NCI-H1092 (cell line): ENCODE results near the gene FIGNL2.
"Not testable (repeated sequence)": the region's sequence is repeated elsewhere in the genome, so short reads cannot be mapped to it uniquely, and the experiment has no call there.

Source experiments
- DNase-seq: peaks from one replicate; lab custom pipeline; 2025; lab: John Stamatoyannopoulos, UW

Gene FIGNL2, protein sequence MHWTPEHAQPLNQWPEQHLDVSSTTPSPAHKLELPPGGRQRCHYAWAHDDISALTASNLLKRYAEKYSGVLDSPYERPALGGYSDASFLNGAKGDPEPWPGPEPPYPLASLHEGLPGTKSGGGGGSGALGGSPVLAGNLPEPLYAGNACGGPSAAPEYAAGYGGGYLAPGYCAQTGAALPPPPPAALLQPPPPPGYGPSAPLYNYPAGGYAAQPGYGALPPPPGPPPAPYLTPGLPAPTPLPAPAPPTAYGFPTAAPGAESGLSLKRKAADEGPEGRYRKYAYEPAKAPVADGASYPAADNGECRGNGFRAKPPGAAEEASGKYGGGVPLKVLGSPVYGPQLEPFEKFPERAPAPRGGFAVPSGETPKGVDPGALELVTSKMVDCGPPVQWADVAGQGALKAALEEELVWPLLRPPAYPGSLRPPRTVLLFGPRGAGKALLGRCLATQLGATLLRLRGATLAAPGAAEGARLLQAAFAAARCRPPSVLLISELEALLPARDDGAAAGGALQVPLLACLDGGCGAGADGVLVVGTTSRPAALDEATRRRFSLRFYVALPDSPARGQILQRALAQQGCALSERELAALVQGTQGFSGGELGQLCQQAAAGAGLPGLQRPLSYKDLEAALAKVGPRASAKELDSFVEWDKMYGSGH

DNA sequence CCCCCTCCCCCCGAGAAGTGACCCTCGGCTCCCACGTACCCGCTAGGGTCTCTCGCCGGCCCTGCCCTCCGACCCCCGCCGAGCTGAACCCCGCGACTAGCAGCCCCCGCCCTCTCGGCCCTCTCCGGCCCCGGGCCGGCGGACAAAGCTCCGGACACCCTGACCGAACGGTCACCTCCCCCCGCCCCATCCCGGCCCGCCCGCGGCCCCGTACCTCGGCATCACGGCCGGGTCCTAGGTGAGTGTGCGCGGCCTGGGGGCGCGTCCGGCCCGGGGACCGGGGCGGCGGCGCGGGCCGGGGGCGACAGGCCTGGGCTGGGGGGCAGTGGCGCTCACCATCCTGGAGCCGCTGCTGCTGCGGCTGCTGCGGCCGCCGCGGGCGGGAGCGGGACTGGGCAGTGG, at the start of gene FIGNL2:
Gene FIGNL2 (minus strand): TSS at position 393 of the 402 bp plus-strand sequence. CDS start 26,305 bp downstream, outside the sequence.
- DNase-seq, result no peak

DNA sequence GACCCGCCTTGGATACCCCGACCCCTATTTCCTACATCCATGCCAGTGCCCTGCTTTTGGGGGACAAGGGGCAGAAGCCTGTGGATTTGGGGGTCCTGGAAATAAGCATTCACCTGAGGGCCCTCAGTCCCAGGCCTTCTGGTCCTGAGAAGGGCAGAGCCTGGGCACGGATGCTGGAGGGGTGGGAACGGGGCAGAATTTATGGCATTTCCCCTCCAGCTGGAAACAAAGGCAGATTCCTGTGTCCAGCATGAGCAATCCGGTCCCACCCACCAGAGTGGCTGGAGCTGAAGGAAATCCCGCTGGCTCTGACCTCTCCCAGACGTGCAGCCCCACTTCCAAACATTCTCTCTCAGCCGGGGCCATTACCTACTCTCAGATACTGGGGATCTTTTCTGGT, 48.7 kb upstream of the FIGNL2 start:
- no peak for DNase-seq

DNA sequence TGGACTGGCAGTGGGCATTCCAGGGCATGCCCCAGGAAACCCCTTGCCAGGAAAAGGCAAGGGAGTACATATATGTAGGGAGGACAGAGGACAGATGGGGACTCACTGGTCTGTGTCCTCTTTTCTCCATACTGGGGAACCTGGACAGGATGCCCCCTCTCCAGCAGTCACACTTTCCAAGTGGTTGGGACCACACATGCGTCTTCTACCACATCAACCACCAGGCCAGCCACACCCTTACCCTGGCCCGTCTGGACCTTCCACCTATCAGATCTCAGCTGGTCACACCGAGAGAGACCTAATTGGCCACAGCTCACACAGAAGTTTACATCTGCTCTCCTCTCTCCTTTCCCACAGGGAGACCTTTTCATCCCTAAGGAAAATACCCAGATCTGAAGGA, 47.7 kb upstream of the FIGNL2 start:
- no peak for DNase-seq

DNA sequence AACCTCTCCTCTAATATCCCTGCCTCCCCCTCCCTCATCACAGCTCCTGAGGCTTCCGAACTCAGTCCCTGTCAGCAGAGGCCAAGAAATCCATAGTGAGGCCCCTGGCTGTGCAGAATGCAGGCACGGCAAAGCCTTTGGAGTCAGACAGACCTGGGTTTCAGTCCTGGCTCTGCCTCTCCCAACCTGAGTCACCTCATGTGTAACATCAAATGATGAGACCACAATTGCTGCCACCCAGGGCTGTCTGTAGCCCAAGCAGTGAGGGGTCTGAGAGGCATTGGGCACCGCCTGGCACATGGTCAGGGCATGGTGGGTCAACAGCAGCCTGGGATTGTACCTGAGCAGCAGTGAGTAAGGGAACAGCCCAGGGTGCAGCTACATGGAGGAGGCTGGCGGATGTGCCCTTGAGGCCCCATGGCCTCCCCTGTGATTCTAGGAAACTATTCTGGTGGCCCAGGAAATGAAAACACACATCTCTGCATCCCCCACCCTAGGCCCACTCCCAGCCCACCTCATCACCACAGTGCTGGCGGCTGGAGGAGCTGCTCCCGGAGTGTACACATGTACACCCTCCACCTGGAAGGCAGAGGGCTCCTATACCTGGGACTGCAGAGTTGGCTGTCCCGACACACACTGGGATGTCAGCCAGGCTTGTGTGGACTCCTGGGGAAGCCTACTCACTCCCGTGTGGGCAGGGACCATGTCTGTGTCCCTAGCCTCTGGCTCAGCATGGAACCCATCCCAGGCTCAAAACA, 47.0 kb upstream of the FIGNL2 start:
- DNase-seq, result no peak

DNA sequence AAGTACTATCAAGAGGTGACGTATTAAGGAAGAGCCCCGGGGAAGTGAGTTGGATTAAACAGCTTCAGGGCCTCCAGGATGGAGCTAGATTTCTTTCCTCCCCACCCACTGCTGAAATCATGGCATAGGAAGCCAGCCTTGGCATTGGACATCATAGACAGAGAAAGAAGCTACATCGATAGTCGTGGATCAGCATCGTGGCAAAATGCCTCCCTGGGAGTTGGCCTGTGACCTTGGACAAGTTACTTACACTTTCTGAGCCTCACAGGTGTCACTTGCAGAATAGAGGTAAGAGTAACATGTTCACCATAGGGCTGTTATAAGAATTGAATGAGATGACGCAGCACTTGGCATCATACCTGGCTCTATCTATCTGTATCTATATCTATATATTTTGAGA, 45.3 kb upstream of the FIGNL2 start:
- no peak for DNase-seq

DNA sequence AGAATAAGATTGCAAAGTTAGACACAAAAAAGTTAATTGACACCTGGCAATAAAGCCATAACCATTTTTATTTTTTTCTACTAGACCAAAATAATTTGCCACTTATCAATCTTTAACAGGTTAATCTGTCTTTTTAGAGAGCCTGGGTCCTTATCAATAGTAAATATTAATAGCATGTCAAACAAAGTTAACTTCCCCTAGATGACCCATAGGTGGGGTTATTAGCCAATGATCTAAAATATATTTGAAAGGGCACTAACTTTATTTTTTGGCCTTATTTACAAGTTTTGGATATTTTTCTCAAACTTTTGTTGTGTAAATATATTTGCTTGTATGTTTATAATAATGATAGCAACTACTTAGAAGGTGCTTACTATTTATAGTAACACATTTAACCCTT, 43.3 kb upstream of the FIGNL2 start:
- DNase-seq, result no peak

DNA sequence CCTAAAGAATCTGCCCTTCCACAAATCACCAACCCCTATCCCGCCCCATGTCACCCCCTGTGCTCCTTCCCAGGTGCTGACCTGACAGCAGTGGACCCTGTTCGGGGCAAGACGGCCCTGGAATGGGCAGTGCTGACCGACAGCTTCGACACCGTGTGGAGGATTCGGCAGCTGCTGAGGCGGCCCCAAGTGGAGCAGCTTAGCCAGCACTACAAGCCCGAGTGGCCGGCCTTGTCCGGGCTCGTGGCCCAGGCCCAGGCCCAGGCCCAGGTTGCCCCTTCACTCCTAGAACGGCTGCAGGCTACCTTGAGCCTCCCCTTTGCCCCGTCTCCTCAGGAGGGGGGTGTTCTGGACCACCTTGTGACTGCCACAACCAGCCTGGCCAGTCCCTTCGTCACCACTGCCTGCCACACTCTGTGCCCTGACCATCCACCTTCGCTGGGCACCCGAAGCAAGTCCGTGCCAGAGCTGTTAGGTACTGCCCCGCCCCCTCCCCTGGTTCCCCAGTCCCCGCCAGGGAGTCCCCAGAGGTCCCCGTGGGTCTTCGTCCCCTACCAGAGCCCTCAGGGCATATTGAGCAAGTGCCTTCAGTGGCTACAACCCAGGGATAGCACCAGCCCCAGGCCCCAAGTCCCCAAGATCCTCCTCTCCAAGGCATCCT, 42.1 kb upstream of the FIGNL2 start:
- no peak for DNase-seq

DNA sequence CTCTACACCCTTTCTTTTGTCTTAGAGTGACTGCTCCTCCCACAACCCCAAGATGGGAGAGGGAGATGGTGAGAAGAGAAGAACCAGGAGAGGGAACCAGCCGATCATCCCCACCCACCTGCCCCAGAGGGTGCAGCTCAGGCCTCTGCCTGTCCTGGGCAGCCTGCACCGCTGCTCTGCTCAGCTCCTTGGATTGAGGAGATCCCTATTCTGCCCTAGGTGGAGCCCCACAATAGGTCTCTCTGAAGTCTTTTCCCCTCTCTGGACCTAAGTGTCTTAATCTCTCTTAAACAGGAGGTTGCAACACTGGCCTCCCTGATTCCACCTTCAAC, 41.6 kb upstream of the FIGNL2 start:
- DNase-seq, result no peak

DNA sequence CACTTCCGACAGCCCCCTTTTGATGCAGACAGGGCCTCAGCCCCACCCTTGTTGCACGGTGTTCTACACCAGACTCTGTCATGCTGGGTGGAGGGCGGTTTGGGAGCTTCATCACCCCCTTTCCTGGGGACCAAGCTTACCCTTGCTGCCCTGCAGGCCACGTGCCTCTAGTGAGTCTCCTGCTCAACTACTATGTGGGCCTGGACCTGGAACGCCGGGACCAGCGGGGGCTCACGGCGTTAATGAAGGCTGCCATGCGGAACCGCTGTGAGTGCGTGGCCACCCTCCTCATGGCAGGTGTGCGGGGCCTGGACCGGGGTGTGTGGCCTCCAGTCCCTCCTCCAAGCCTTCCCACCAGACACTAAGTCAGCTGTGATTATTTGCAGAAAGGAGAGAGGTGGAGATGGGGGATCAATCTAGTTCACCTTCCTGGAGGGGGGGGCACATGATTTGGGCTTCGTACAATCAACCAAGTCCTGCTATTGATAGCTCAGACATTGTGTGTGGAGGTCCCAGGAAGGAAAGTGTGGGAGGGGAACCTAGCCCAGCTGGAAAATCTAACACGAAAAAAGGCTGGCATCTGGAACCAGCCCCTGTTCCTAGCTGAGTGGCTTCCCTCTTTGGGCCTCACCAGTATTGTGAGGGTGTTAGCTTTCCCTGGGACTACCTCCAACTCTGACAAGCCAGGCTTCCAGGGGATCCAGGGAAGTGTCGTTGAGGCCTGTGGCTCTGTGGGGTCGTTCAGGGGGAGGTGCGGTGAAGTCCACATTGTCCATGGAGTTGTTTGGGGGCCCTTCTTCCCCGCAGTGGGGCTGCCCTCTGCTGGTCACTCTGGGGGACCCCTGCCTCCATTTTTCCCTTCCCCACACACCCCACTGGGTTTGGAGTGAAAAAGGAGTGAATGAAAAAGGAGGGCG, 41.0 kb upstream of the FIGNL2 start:
- no peak for DNase-seq

DNA sequence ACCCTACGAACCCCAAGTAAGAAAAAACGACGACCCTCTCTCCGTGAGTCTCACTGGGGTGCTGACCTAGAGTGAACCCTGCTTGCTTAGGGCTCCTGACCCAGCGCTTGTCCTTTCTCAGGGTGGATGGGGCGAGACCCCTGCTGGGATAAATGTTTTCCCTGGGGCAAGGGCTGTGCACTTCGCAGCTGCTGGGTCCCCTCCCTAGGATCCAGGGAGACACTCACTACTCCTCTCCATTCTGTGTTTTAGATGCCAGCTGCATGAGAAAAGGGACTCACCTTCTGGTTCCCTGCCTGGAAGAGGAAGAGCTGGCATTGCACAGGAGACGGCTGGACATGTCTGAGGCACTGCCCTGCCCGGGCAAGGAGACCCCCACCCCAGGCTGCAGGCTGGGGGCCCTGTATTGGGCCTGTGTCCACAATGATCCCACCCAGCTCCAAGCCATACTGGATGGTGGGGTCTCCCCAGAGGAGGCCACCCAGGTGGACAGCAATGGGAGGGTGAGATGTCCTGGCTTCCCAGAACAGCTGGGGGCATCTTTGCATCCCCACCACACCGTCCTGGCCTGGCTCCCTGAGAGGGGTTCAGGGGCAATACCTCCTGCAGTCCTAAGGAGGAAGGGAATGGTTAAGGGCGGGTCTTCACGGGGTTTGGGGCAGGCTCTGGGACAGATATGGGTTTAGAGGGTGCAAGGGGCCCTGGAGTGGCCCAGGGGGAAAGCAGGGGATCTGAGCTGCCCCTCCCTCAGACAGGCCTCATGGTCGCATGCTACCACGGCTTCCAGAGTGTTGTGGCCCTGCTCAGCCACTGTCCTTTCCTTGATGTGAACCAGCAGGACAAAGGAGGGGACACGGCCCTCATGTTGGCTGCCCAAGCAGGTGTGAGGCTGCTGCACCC, 40.0 kb upstream of the FIGNL2 start:
- no peak for DNase-seq

DNA sequence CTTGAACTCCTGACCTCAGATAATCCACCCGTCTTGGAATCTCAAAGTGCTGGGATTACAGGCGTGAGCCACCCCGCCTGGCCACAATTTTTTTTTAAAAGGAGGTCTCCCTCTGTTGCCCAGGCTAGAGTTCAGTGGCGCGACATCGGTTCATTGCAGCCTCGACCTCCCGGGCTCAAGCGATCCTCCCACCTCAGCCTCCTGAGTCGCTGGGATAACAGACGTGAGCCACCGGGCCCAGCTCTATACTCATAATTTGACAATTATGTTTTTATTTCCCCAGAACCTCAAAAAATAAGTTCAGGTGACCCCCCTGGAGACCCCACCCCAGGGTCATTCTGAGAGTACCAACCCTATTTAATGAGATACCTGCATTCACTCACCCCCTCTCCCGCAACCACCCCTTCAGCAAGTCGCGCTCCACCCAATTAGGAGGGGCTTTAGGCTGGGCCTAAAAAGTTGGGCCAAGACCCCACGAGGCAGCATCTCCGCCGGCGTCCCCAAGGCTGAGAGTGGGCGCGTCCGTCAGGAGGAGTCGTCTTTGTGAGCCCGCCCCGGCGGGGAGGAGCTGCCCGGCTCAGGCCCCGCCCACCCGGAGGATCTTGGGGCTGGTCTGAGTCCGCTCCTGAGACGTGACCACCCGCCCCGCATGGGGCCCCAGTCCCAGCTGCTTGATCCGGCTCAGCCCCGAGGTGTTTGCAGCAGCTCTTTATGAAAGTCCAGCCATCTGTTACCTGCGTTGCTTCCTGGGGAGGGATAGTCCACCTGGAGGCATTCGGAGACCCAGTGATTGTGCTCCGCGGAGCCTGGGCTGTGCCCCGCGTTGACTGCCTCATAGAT, 39.2 kb upstream of the FIGNL2 start, which contains the start of gene ANKRD33:
Gene ANKRD33 (plus strand): TSS at position 628 of the 840 bp plus-strand sequence. CDS start 84 bp downstream, at position 712.
- DNase-seq, result no peak

DNA sequence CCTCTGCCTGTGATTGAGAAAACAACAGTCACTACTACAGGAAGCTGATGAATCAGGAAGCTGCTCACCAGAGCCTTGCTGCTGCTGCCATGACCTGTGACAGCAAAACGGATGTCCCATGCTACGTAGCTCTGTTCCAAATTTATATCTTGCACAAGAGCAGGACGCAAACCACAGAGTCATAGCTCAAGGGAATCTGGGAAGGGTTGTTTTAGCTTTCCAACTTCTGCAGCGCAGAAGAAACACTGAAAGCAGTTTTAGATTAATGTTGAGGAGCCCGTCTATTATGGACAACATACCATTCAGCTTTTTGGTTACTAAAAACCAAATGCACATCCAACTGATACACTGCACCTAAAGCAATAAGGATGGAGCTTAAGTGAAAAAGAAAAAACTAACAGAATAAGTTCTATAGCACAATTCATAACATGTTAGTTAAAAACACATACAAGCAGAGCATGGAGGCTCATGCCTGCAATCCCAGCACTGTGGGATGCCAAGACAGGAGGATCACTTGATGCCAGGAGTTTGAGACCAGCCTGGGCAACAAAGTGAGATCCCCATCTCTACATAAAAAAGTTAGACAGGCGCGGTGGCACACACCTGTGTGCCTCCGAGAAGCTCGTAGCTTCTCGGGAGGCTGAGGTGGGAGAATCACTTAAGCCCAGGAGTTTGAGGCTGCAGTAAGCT, 37.6 kb upstream of the FIGNL2 start:
- no peak for DNase-seq

DNA sequence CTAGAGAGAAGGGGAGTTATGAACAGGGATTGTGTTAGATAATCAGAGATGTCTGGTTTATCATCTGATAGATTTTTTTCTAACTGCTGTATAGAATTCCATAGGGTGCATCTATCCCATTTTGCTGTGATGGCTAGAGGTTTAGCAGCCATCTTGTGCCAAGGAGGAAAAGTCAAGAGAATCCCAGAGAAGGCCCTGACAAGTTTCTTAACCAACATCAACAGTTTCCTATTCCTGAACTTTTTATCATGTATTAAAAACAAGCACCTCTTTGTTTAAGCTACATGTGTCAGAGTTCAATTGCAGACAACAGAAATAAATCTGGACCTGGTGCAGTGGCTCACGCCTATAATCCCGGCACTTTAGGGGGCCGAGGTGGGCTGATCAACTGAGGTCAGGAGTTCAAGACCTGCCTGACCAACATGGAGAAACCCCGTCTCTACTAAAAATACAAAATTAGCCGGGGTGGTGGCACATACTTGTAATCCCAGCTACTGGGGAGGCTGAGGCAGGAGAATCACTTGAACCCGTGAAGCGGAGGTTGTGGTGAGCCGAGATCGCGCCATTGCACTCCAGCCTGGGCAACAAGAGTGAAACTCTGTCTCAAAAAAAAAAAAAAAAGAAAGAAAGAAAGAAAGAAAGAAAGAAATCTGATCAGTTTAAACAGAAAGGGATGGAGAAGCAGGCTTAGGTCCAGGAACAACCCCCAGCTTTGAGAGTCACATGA, 36.9 kb upstream of the FIGNL2 start:
- DNase-seq, result not testable (repeated sequence)

DNA sequence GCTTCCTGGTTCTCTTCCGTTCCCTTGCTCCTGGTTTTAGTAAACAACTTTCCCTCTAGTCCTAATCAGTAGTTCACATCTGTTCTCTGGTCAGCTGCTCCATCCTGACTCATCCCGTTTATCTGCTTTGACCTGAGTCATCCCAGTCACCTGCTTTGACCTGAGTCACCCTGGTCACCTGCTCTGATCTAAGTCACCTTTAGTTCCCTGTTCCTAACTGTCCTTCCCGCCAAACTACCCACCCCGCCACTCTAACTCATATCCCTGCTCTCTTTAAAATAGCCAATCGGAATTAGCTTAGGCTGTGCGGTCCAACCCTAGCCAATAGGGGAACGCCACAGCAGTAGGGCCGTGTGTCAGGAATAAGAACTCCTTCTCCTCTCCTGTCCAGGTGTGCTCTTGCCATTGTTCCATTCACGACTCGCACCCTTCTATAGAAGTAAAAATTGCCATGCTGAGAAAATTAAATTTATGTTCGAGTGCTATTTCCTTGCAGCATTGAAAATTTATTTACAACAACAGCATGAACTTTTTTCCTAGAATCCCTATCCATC, 36.2 kb upstream of the FIGNL2 start:
- no peak for DNase-seq

DNA sequence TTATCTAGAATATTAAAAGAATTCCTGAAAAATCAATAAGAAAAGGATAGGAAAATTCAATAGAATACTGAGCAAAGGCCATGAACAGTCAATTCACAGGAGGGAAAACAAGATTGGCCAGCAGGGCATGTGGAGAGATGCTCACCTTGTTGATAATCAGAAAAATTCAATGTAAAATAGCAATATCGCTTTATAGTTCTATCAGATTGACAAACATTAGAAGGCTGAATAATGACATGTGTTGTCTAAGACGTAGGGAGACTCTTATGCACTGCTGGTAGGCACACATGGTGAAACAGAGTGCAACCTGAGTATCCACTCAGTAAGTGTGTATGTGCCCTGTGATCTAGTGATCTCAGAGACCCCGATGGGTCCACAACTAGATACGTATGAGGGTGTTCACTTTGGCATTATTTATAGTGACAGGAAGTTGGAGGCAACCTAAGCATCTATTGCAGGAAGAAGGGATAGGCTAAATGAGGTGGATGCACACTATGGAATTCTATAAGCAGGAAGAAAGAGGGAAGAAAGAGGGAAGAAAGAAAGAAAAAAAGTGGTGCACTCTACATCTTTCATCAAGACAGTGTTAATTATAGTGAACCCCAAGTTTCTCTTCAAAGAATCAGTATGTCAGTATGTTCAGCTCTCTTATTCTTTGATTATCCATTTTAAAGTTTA, 35.6 kb upstream of the FIGNL2 start:
- no peak for DNase-seq

DNA sequence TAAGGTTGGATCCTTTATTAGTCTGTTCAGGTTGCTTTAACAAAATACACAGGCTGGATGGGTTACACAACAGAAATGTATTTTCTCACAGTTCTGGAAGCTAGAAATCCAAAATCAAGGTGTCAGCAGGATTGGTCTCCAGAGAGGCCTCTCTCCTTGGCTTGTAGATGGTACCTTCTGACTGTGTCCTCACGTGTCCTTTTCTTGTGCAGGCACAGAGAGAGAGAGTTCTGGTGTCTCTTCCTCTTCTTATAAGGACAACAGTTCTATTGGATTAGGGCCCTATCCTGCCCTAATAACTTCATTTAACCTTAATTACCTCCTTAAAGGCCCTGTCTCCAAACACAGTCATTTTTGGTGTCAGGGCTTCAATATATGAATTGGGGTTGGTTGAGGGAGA, 34.8 kb upstream of the FIGNL2 start:
- DNase-seq, result no peak

DNA sequence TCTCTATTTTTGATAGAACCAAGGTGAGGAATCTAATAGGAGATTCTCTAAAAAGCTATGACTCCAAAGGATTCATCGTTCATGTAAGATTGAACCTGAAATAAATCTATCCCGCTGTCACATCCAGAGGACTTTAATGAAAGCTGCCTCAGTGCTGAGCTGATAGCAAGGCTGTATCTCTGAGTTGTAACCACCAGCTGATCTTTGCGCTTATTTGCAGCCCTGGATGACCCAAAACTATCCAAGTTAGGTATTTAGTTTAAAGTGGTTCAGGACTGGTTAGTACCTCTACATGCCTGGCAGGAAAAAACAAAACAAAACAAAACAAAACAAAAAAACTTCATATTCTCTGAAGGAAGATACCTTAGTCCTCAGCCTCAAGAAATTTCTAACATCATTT, 30.6 kb upstream of the FIGNL2 start:
- no peak for DNase-seq
